Adrenal gland (tissue), 5 donors: ENCODE results near the gene SCYL3.

ENCODE experiments used
- POLR2A ChIP-seq, 2 donors: fragments of 450-650 bp; IDR thresholded peaks; one replicate each; pipeline ENCODE4 v1.6.1; 2017; ENCODE audit warnings: antibody characterized with exemption in 2 of 2, mild to moderate bottlenecking in 2 of 2, moderate library complexity in 1 of 2
- TF ChIP-seq, protein P1 (sequence below), 6 experiments: fragments of 450-650 bp in 4 of 6; fragments of 200-600 bp in 2 of 6; sonication (generic) in 1 of 6; IDR thresholded peaks; 1 replicate in 5 of 6; 2 replicates in 1 of 6; pipeline versions ENCODE4 v1.5.1 to v1.8.0; 2016 to 2021; ENCODE audit warnings: antibody characterized with exemption in 6 of 6, mild to moderate bottlenecking in 2 of 6, moderate library complexity in 1 of 6
- donor health status: DM: no; HTN: no; CAD: no.

DNA sequence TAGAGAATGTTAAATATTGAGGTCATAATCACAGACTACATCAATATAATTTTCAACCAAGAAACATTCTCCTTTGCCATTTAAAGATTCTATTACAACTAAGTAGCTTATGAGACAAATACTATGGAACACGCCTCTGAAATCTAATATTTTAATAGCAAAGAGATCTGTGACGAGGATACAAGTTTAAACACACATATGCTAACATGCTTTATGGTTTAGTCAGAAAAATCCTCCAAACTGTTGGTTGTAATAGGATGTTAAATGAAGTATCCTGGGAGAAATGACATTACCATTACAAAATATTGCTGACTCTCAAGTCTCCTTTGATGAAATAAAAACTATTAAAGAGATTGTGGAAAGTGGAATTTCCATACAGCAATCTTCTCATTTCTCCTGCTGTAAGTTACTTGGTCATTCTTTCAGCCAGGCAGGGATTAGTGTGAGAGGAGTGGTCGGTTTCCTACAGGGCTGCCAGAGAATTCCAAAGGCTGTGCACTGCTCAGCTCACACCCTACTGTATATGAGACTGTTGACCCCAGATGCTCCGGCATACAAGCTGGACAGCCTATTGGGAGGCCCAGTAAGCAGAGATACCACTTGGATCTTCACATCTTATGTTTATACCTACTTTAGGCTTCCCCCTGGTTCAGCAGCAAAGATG, 26.6 kb downstream of the SCYL3 start:
- TF ChIP-seq POLR2A (IDR thresholded peaks at IDR 0.05): no peak
- TF ChIP-seq, protein P1, sequence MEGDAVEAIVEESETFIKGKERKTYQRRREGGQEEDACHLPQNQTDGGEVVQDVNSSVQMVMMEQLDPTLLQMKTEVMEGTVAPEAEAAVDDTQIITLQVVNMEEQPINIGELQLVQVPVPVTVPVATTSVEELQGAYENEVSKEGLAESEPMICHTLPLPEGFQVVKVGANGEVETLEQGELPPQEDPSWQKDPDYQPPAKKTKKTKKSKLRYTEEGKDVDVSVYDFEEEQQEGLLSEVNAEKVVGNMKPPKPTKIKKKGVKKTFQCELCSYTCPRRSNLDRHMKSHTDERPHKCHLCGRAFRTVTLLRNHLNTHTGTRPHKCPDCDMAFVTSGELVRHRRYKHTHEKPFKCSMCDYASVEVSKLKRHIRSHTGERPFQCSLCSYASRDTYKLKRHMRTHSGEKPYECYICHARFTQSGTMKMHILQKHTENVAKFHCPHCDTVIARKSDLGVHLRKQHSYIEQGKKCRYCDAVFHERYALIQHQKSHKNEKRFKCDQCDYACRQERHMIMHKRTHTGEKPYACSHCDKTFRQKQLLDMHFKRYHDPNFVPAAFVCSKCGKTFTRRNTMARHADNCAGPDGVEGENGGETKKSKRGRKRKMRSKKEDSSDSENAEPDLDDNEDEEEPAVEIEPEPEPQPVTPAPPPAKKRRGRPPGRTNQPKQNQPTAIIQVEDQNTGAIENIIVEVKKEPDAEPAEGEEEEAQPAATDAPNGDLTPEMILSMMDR (IDR thresholded peaks at IDR 0.05): no peak
